NCI-H774 (cell line): ENCODE measurements around the gene LRRC1.
A peak's percentile ranks its signal among the peaks of the same experiment; 100 is the strongest.
"Not testable (repeated sequence)": the region's sequence is repeated elsewhere in the genome, so short reads cannot be mapped to it uniquely, and the experiment has no call there.

Experiments
- DNase-seq: peaks from one replicate; lab custom pipeline; 2025; lab: John Stamatoyannopoulos, UW

LRRC1 gene

GRCh38 chr6:53792973-53793317 lies 1.9 kb upstream of the LRRC1 start:
- no peak for DNase-seq

- DNase-seq: peak; percentile 49
Measured at GRCh38 chr6:53793318-53794136, 1.3 kb upstream of the LRRC1 start.

- peak; percentile 56 for DNase-seq
Measured at GRCh38 chr6:53794137-53794719, 577 bp upstream of the LRRC1 start.

GRCh38 chr6:53795340-53795701 lies 516 bp downstream of the LRRC1 start:
- peak; percentile 43 for DNase-seq

GRCh38 chr6:53795702-53796450 lies 1.1 kb downstream of the LRRC1 start:
- DNase-seq: no peak

GRCh38 chr6:53796451-53796780 lies 1.6 kb downstream of the LRRC1 start:
- no peak for DNase-seq

GRCh38 chr6:53796791-53797190 lies 2.0 kb downstream of the LRRC1 start:
- DNase-seq: no peak

- no peak for DNase-seq
Measured at GRCh38 chr6:53797304-53797703, 2.5 kb downstream of the LRRC1 start.

GRCh38 chr6:53799340-53799739 lies 4.5 kb downstream of the LRRC1 start:
- DNase-seq: no peak

GRCh38 chr6:53801022-53801421 lies 6.2 kb downstream of the LRRC1 start:
- DNase-seq: no peak

- DNase-seq: no peak
Measured at GRCh38 chr6:53802582-53802981, 7.8 kb downstream of the LRRC1 start.

GRCh38 chr6:53803081-53803860 lies 8.5 kb downstream of the LRRC1 start:
- no peak for DNase-seq

GRCh38 chr6:53805016-53805415 lies 10.2 kb downstream of the LRRC1 start:
- no peak for DNase-seq

GRCh38 chr6:53805725-53806124 lies 10.9 kb downstream of the LRRC1 start:
- no peak for DNase-seq

GRCh38 chr6:53807606-53808005 lies 12.8 kb downstream of the LRRC1 start:
- DNase-seq: not testable (repeated sequence)

GRCh38 chr6:53808302-53808881 lies 13.6 kb downstream of the LRRC1 start:
- DNase-seq: no peak

- DNase-seq: no peak
Measured at GRCh38 chr6:53809691-53810090, 14.9 kb downstream of the LRRC1 start.

- peak; percentile 82 for DNase-seq
Measured at GRCh38 chr6:53811082-53811481, 16.3 kb downstream of the LRRC1 start.

- no peak for DNase-seq
Measured at GRCh38 chr6:53811746-53812145, 16.9 kb downstream of the LRRC1 start.

GRCh38 chr6:53813096-53813495 lies 18.3 kb downstream of the LRRC1 start:
- no peak for DNase-seq

GRCh38 chr6:53813801-53814200 lies 19.0 kb downstream of the LRRC1 start:
- no peak for DNase-seq

GRCh38 chr6:53814353-53814752 lies 19.5 kb downstream of the LRRC1 start:
- no peak for DNase-seq
